Measurements from ENCODE around the gene TBC1D32. TPM values are rescaled to one million over a fixed set of nuclear protein-coding genes. Genes with fewer than 3 reads are reported as not detected.
"Not testable (repeated sequence)": the region's sequence is repeated elsewhere in the genome, so short reads cannot be mapped to it uniquely, and the experiment has no call there.

Gene TBC1D32, protein sequence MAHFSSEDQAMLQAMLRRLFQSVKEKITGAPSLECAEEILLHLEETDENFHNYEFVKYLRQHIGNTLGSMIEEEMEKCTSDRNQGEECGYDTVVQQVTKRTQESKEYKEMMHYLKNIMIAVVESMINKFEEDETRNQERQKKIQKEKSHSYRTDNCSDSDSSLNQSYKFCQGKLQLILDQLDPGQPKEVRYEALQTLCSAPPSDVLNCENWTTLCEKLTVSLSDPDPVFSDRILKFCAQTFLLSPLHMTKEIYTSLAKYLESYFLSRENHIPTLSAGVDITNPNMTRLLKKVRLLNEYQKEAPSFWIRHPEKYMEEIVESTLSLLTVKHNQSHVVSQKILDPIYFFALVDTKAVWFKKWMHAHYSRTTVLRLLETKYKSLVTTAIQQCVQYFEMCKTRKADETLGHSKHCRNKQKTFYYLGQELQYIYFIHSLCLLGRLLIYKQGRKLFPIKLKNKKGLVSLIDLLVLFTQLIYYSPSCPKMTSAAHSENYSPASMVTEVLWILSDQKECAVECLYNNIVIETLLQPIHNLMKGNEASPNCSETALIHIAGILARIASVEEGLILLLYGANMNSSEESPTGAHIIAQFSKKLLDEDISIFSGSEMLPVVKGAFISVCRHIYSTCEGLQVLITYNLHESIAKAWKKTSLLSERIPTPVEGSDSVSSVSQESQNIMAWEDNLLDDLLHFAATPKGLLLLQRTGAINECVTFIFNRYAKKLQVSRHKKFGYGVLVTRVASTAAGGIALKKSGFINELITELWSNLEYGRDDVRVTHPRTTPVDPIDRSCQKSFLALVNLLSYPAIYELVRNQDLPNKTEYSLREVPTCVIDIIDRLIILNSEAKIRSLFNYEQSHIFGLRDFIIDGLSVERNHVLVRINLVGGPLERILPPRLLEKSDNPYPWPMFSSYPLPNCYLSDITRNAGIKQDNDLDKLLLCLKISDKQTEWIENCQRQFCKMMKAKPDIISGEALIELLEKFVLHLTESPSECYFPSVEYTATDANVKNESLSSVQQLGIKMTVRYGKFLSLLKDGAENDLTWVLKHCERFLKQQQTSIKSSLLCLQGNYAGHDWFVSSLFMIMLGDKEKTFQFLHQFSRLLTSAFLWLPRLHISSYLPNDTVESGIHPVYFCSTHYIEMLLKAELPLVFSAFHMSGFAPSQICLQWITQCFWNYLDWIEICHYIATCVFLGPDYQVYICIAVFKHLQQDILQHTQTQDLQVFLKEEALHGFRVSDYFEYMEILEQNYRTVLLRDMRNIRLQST
- total RNA-seq: 1 to 10 TPM; 4.3 to 5.5 TPM

DNA sequence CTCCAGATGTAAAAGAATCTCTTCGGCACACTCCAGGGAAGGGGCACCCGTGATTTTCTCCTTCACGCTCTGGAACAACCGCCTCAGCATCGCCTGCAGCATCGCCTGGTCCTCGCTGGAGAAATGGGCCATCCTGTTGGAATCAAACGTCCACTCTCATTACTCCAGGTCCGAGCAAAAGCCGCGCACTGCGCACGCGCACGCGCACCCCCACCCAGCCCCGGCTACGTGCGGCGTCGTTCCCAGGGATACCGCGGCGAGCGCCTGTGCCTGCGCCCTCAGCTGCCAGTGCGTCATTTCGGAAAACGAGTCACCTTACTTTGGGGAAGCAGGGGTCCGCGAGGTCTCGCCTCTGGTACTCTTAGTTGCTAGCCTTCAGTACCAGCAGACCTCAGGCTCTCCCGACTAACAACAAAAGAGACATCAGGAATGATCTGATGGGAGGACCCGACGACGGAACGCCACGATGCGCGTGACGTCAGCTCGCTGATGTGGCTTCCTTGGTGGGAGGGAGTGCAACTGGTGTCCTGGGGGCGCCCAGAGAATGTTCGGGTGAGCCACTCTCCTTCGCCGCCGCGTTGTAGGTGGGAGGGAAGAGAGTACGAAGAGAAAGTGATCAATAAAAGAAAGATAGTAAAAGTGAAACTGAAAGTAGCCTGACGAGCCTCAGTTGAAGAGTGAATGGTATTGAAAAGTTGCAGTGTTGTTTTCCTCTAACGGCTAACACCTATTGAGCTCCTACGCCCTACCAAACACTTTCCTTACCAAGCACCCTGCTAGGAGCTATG lies at the start of gene TBC1D32:
TBC1D32 (minus strand) TSS at position 182 of the 788 bp plus-strand sequence; CDS start at position 132, 50 bp downstream.
- TF ChIP-seq, protein P1, sequence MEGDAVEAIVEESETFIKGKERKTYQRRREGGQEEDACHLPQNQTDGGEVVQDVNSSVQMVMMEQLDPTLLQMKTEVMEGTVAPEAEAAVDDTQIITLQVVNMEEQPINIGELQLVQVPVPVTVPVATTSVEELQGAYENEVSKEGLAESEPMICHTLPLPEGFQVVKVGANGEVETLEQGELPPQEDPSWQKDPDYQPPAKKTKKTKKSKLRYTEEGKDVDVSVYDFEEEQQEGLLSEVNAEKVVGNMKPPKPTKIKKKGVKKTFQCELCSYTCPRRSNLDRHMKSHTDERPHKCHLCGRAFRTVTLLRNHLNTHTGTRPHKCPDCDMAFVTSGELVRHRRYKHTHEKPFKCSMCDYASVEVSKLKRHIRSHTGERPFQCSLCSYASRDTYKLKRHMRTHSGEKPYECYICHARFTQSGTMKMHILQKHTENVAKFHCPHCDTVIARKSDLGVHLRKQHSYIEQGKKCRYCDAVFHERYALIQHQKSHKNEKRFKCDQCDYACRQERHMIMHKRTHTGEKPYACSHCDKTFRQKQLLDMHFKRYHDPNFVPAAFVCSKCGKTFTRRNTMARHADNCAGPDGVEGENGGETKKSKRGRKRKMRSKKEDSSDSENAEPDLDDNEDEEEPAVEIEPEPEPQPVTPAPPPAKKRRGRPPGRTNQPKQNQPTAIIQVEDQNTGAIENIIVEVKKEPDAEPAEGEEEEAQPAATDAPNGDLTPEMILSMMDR (IDR thresholded peaks at IDR 0.05): no peak
- DNase-seq (ENCODE audit: low spot score): peak; percentile 94
- Histone ChIP-seq H3K27ac (peak within 1 kb of the TSS; percentile 87 to 98), H3K4me1 (peaks cover 0 to 10% of the 10 kb centered on the region in 2 donors), H3K36me3 (no peaks in the 10 kb centered on the region), H3K9me3 (no peaks in the 10 kb centered on the region), H3K27me3 (no peaks in the 10 kb centered on the region), H3K4me3 (peak within 1 kb of the TSS; percentile 60 to 73)

DNA sequence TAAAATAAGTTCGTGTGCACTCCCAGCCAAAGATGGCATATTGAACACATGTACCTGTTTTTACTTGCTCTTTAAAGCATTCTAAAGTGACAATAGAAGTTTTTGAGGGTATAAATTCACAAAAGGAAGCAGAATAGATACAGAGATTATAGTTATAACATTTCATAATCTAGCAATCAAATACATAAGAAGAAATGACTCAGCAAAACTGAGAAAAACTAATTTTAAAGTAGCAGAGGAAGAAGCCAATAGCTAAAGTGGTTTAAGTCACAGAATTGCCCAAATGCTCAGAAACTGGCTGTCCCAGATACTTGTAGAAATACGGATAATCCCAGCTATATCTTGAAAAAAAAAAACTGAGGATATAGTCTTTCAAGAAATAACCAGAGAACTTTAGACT lies 49.2 kb upstream of the TBC1D32 start:
- TF ChIP-seq, protein P1 (IDR thresholded peaks at IDR 0.05): no peak
- DNase-seq (ENCODE audit: low spot score): no peak
- Histone ChIP-seq H3K9me3 (no peaks in the 10 kb centered on the region), H3K27me3 (no peaks in the 10 kb centered on the region), H3K4me1 (no peaks in the 10 kb centered on the region), H3K36me3 (no peaks in the 10 kb centered on the region), H3K27ac (no peak overlapping the region), H3K4me3 (no peak overlapping the region)

DNA sequence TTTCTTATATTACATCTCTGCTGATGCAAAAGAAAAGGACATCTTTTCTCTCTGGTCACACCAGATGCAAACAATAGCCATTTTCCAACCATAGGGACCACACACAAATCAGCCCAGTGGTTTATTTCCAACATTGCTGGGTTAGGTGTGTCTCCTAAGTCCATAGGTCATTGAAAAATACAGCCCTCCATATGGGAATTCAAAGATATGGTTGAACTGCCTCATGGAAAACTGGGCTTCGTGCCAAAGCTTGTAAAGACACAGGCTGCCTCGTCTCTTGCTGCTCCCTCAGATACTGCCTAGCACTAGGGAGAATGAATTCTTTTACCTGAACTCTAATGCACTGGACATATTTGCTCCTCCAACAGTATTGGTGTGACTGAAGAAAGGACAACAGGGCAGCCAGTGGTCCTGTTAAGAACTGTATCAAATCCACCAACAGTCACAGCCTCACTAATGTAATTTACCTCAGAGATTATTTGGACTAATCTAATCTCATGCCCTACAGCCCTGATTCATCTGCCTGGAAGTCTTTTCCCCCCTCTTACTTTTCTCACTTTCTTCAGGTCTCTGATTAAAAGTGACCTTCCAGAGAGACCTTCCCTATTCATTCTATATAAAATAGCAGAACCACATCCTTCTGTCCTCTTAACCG lies 48.3 kb upstream of the TBC1D32 start:
- no peak overlapping the region for H3K27ac ChIP-seq
- H3K36me3 ChIP-seq: no peaks in the 10 kb centered on the region

DNA sequence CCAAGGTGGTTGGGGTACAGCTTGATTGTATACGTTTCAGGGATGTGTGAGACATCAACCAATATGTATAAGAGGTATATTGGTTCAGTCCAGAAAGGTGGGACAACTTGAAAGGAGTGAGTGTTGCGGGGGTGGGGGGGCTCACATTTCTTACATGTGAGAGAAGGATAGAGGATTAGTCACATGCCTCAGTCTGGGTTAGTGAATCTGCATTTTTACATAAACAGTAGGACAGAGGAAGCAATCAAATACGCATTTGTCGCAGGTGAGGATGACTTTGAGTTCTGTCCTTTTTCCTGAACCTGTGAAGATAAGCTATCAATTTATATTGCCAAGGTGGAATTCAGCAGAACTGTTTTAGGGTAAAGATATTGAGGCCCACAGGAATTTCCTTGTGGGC lies 42.1 kb upstream of the TBC1D32 start:
- peaks cover 0 to 9% of the 10 kb centered on the region in 2 donors for H3K9me3 ChIP-seq
- TF ChIP-seq, protein P1 (IDR thresholded peaks at IDR 0.05): no peak
- H3K27me3 ChIP-seq: no peaks in the 10 kb centered on the region
- H3K36me3 ChIP-seq: no peaks in the 10 kb centered on the region
- no peak overlapping the region for H3K27ac ChIP-seq
- DNase-seq (ENCODE audit: low spot score): no peak
- no peaks in the 10 kb centered on the region for H3K4me1 ChIP-seq
- no peak overlapping the region for H3K4me3 ChIP-seq

More for the DNA sequence above, 48.3 kb upstream of the TBC1D32 start:
- Histone ChIP-seq H3K27me3 (no peaks in the 10 kb centered on the region), H3K4me3 (no peak overlapping the region), H3K9me3 (no peaks in the 10 kb centered on the region), H3K4me1 (no peaks in the 10 kb centered on the region)
- DNase-seq (ENCODE audit: low spot score): no peak
- TF ChIP-seq, protein P1 (IDR thresholded peaks at IDR 0.05): no peak

DNA sequence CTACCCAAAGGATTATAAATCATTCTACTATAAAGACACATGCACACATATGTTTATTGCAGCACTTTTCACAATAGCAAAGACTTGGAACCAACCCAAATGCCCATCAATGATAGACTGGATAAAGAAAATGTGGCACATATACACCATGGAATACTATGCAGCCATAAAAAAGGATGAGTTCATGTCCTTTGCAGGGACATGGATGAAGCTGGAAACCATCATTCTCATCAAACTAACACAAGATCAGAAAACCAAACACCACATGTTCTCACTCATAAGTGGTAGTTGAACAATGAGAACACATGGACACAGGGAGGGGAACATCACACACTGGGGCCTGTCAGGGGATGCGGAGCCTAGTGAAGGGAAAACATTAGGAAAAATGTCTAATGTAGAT lies 39.9 kb upstream of the TBC1D32 start:
- H3K27ac ChIP-seq; H3K9me3 ChIP-seq; H3K27me3 ChIP-seq; H3K4me1 ChIP-seq; H3K36me3 ChIP-seq; DNase-seq (ENCODE audit: low spot score); H3K4me3 ChIP-seq: not testable (repeated sequence)
